Central memory CD4-positive, alpha-beta T cell (primary cell): ENCODE measurements around the gene NAP1L4.
"Not testable (repeated sequence)": the region's sequence is repeated elsewhere in the genome, so short reads cannot be mapped to it uniquely, and the experiment has no call there.

ENCODE experiments used
- DNase-seq: peaks from one replicate; pipeline ENCODE4 v3.0.0; 2022

NAP1L4 gene

GRCh38 chr11:2921261-2921660 is 70.9 kb downstream of the NAP1L4 start:
- no peak for DNase-seq

- DNase-seq, result no peak
Measured at GRCh38 chr11:2920343-2920742, 71.8 kb downstream of the NAP1L4 start.

- DNase-seq, result no peak
Measured at GRCh38 chr11:2919837-2920236, 72.3 kb downstream of the NAP1L4 start.

GRCh38 chr11:2919188-2919587 is 72.9 kb downstream of the NAP1L4 start:
- DNase-seq, result no peak

- DNase-seq, result no peak
Measured at GRCh38 chr11:2917842-2918490, 74.2 kb downstream of the NAP1L4 start.

- DNase-seq, result no peak
Measured at GRCh38 chr11:2916892-2917645, 75.1 kb downstream of the NAP1L4 start.

GRCh38 chr11:2916114-2916891 is 75.8 kb downstream of the NAP1L4 start:
- DNase-seq, result no peak

- DNase-seq, result no peak
Measured at GRCh38 chr11:2915473-2915872, 76.7 kb downstream of the NAP1L4 start.

GRCh38 chr11:2914455-2915195 is 77.5 kb downstream of the NAP1L4 start:
- no peak for DNase-seq

GRCh38 chr11:2913776-2914175 is 78.4 kb downstream of the NAP1L4 start:
- DNase-seq, result no peak

- DNase-seq, result no peak
Measured at GRCh38 chr11:2913019-2913431, 79.1 kb downstream of the NAP1L4 start.

GRCh38 chr11:2912498-2912897 is 79.6 kb downstream of the NAP1L4 start:
- no peak for DNase-seq

- DNase-seq, result no peak
Measured at GRCh38 chr11:2911785-2912391, 80.2 kb downstream of the NAP1L4 start.

GRCh38 chr11:2911088-2911784 is 80.9 kb downstream of the NAP1L4 start:
- DNase-seq, result no peak

GRCh38 chr11:2910401-2910955 is 81.7 kb downstream of the NAP1L4 start:
- no peak for DNase-seq

- no peak for DNase-seq
Measured at GRCh38 chr11:2909133-2909902, 82.8 kb downstream of the NAP1L4 start.

- no peak for DNase-seq
Measured at GRCh38 chr11:2908130-2908529, 84.0 kb downstream of the NAP1L4 start.

GRCh38 chr11:2905299-2905698 is 86.8 kb downstream of the NAP1L4 start:
- not testable (repeated sequence) for DNase-seq

- DNase-seq, result no peak
Measured at GRCh38 chr11:2904153-2905052, 87.7 kb downstream of the NAP1L4 start.

- DNase-seq, result no peak
Measured at GRCh38 chr11:2903672-2904011, 88.5 kb downstream of the NAP1L4 start.
